GM18873 (cell line): ENCODE measurements around the gene DPM1.
"Not testable (repeated sequence)": the region's sequence is repeated elsewhere in the genome, so short reads cannot be mapped to it uniquely, and the experiment has no call there.

Experiments used
- ATAC-seq: cut with Tn5 transposase; IDR thresholded peaks from one replicate; pipeline ENCODE4 v1.9.1; 2021; ENCODE audit warnings: mild to moderate bottlenecking, moderate library complexity, moderate number of reproducible peaks; ENCODE audit not compliant: unreplicated experiment, low FRiP score

DPM1 gene

GRCh38 chr20:50980851-50981713 is 22.8 kb upstream of the DPM1 start:
- ATAC-seq, result no peak

- ATAC-seq, result no peak
Measured at GRCh38 chr20:50980071-50980681, 21.8 kb upstream of the DPM1 start.

GRCh38 chr20:50978533-50978932 is 20.2 kb upstream of the DPM1 start:
- not testable (repeated sequence) for ATAC-seq

GRCh38 chr20:50977066-50978021 is 19.0 kb upstream of the DPM1 start:
- no peak for ATAC-seq

- ATAC-seq, result no peak
Measured at GRCh38 chr20:50975701-50976330, 17.5 kb upstream of the DPM1 start.

- no peak for ATAC-seq
Measured at GRCh38 chr20:50969912-50970311, 11.6 kb upstream of the DPM1 start.

- no peak for ATAC-seq
Measured at GRCh38 chr20:50969435-50969834, 11.1 kb upstream of the DPM1 start.

GRCh38 chr20:50968289-50968688 is 10.0 kb upstream of the DPM1 start:
- ATAC-seq, result no peak

- no peak for ATAC-seq
Measured at GRCh38 chr20:50967586-50967985, 9.3 kb upstream of the DPM1 start.

GRCh38 chr20:50959543-50960126 is 1.3 kb upstream of the DPM1 start:
- no peak for ATAC-seq

GRCh38 chr20:50958615-50959542 is 547 bp upstream of the DPM1 start, which contains the start of gene MOCS3:
TSS of gene MOCS3 (plus strand) at chr20:50958818. CDS start at chr20:50958843, 25 bp downstream.
- ATAC-seq, result peak; percentile 61

GRCh38 chr20:50957276-50957675 is 1.1 kb downstream of the DPM1 start:
- ATAC-seq, result no peak

- ATAC-seq, result no peak
Measured at GRCh38 chr20:50953821-50954220, 4.5 kb downstream of the DPM1 start.

GRCh38 chr20:50953196-50953595 is 5.1 kb downstream of the DPM1 start:
- ATAC-seq, result no peak

- no peak for ATAC-seq
Measured at GRCh38 chr20:50948132-50948785, 10.1 kb downstream of the DPM1 start.

- no peak for ATAC-seq
Measured at GRCh38 chr20:50943069-50943468, 15.3 kb downstream of the DPM1 start.

- no peak for ATAC-seq
Measured at GRCh38 chr20:50933589-50933988, 24.7 kb downstream of the DPM1 start.

- ATAC-seq, result no peak
Measured at GRCh38 chr20:50932691-50933280, 25.5 kb downstream of the DPM1 start.
